Trophoblast cell (in vitro differentiated cells and primary cell): ENCODE data around the gene SPRR2F.
"Not testable (repeated sequence)": the region's sequence is repeated elsewhere in the genome, so short reads cannot be mapped to it uniquely, and the experiment has no call there.

Experiments used
- DNase-seq, 2 donors: peaks; one replicate each; pipeline ENCODE4 v3.0.0-alpha.2; 2016
- H2AFZ ChIP-seq: 2 replicates; pipeline ENCODE4 v1.6.1; 2013; ENCODE audit warnings: low read length, moderate library complexity, mild to moderate bottlenecking; ENCODE audit not compliant: insufficient read depth, poor library complexity
- H2AK5ac ChIP-seq: 2 replicates; pipeline ENCODE4 v1.6.1; 2013; ENCODE audit warnings: mild to moderate bottlenecking, low read length
- H2BK120ac ChIP-seq: 2 replicates; pipeline ENCODE4 v1.6.1; 2013; ENCODE audit warnings: low read length, mild to moderate bottlenecking, moderate library complexity; ENCODE audit not compliant: insufficient read depth, poor library complexity
- H2BK12ac ChIP-seq: 2 replicates; pipeline ENCODE4 v1.6.1; 2013; ENCODE audit warnings: mild to moderate bottlenecking, low read length, moderate library complexity
- H2BK5ac ChIP-seq: 2 replicates; pipeline ENCODE4 v1.6.1; 2013; ENCODE audit warnings: low read length, low read depth, moderate library complexity, mild to moderate bottlenecking; ENCODE audit not compliant: poor library complexity
- H3K14ac ChIP-seq: 2 replicates; pipeline ENCODE4 v1.6.1; 2013; ENCODE audit warnings: mild to moderate bottlenecking, low read length
- H3K18ac ChIP-seq: 2 replicates; pipeline ENCODE4 v1.6.1; 2013; ENCODE audit warnings: mild to moderate bottlenecking, low read length
- H3K23ac ChIP-seq: 2 replicates; pipeline ENCODE4 v1.6.1; 2013; ENCODE audit warnings: low read length
- H3K27ac ChIP-seq: 2 replicates; pipeline ENCODE4 v1.5.1; 2013; ENCODE audit warnings: low read depth, mild to moderate bottlenecking, inconsistent platforms, low read length, moderate library complexity
- H3K27me3 ChIP-seq: 2 replicates; pipeline ENCODE4 v1.6.1; 2013; ENCODE audit warnings: inconsistent platforms, mild to moderate bottlenecking, low read length, moderate library complexity; ENCODE audit not compliant: insufficient read depth
- H3K36me3 ChIP-seq, 2 experiments: 1 replicate in 1 of 2; 2 replicates in 1 of 2; pipeline ENCODE4 v1.6.1; 2013; ENCODE audit warnings: low read length in 2 of 2, mild to moderate bottlenecking in 2 of 2, moderate library complexity in 1 of 2; ENCODE audit not compliant: insufficient read depth in 2 of 2, control insufficient read depth in 1 of 2
- H3K4ac ChIP-seq: 2 replicates; pipeline ENCODE4 v1.6.1; 2013; ENCODE audit warnings: low read depth, mild to moderate bottlenecking, low read length, moderate library complexity
- H3K4me1 ChIP-seq, 2 experiments: 1 replicate in 1 of 2; 2 replicates in 1 of 2; pipeline ENCODE4 v1.6.1; 2013; ENCODE audit warnings: low read length in 2 of 2, mild to moderate bottlenecking in 2 of 2, moderate library complexity in 1 of 2; ENCODE audit not compliant: insufficient read depth in 2 of 2, control insufficient read depth in 1 of 2
- H3K4me2 ChIP-seq: 2 replicates; pipeline ENCODE4 v1.6.1; 2013; ENCODE audit warnings: inconsistent platforms, mild to moderate bottlenecking, low read length, moderate library complexity
- H3K4me3 ChIP-seq: 2 replicates; pipeline ENCODE4 v1.5.1; 2013; ENCODE audit warnings: mild to moderate bottlenecking, low read depth, low read length, inconsistent platforms
- H3K79me1 ChIP-seq: one replicate; pipeline ENCODE4 v1.6.1; 2013; ENCODE audit warnings: low read length
- H3K79me2 ChIP-seq: 2 replicates; pipeline ENCODE4 v1.6.1; 2013; ENCODE audit warnings: low read length, mild to moderate bottlenecking; ENCODE audit not compliant: control insufficient read depth, insufficient read depth, poor library complexity
- H3K9ac ChIP-seq: 2 replicates; pipeline ENCODE4 v1.6.1; 2013; ENCODE audit warnings: mild to moderate bottlenecking, low read length
- H3K9me3 ChIP-seq: 2 replicates; pipeline ENCODE4 v1.6.1; 2013; ENCODE audit warnings: low read depth, mild to moderate bottlenecking, control low read depth, inconsistent platforms, low read length; ENCODE audit not compliant: insufficient read depth
- H4K12ac ChIP-seq: 2 replicates; pipeline ENCODE4 v1.6.1; 2013; ENCODE audit warnings: low read depth, mild to moderate bottlenecking, low read length, moderate library complexity
- H4K8ac ChIP-seq: 2 replicates; pipeline ENCODE4 v1.6.1; 2013; ENCODE audit warnings: low read depth, mild to moderate bottlenecking, low read length, moderate library complexity
- H4K91ac ChIP-seq: one replicate; pipeline ENCODE4 v1.6.1; 2013; ENCODE audit warnings: low read depth, mild to moderate bottlenecking, low read length, moderate library complexity
- WGBS: extraction: QIAGEN DNeasy Blood & Tissue Kit; methylation state at CpG from one replicate; pipeline ENCODE4 v1.1.7; 2013; ENCODE audit warnings: missing lambda C conversion rate; ENCODE audit not compliant: insufficient read length, insufficient coverage; ENCODE audit errors: extremely low coverage; 5-methylcytosine and 5-hydroxymethylcytosine counted together

The SPRR2F gene

DNA sequence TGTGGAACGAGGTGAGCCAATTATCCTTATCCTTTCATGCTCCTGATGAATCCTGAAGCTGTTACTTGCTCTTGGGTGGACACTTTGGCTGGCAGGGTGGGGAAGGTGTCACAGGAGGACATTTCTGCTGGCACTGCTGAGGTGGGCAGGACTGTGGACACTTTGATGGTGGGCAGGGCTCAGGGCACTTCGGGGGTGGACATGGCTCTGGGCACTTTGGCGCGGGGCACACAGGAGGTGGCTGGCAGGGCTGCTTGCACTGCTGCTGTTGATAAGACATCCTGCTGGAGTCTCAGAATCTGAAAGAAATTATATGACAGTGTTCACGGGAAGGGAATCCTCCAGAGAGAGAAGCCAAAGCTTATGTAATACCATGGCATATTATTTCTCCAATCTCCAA lies 862 bp downstream of the SPRR2F start:
- DNase-seq, result not testable (repeated sequence)
- no CpG with 5 or more reads among the region's 5 CpGs for WGBS

DNA sequence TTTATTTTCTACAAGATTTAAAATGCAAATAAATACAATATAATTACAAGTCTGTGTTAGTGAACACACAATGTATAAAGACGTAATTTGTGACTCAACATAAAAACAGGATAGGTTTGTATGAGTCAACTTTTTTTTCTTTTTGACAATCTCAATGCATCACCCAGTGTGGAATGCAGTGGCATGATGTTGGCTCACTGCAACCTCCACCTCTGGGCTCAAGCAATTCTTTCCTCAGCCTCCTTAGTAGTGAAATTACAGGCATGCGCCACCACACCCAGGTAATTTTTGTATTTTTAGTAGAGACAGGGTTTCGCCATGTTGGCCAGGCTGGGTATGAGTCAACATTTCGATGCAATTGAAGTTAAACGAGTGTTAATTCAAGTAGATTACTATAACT lies 13.1 kb downstream of the SPRR2F start:
- Histone ChIP-seq H3K18ac (no peak overlapping the region), H3K14ac (no peak overlapping the region), H4K91ac (no peak overlapping the region), H2AK5ac (no peak overlapping the region), H2AFZ (no peak overlapping the region), H3K4ac (no peak overlapping the region), H2BK12ac (no peak overlapping the region), H3K4me1 (no peaks in the 10 kb centered on the region), H2BK5ac (no peak overlapping the region), H3K4me2 (no peak overlapping the region), H3K4me3 (no peak overlapping the region), H3K79me1 (no peaks in the 10 kb centered on the region), H3K36me3 (no peaks in the 10 kb centered on the region), H3K27ac (no peak overlapping the region), H4K12ac (no peak overlapping the region), H3K27me3 (no peaks in the 10 kb centered on the region), H3K9ac (no peak overlapping the region), H3K79me2 (no peaks in the 10 kb centered on the region), H4K8ac (no peak overlapping the region), H3K23ac (no peak overlapping the region), H2BK120ac (no peak overlapping the region), H3K9me3 (no peaks in the 10 kb centered on the region)
- no CpG with 5 or more reads among the region's 5 CpGs for WGBS
- peak; percentile 85 to 93 for DNase-seq

More for the DNA sequence above, 862 bp downstream of the SPRR2F start:
- H3K9ac ChIP-seq, H3K4me2 ChIP-seq, H4K12ac ChIP-seq, H2BK5ac ChIP-seq, H3K4ac ChIP-seq, H3K9me3 ChIP-seq, H3K27ac ChIP-seq, H3K36me3 ChIP-seq, H3K79me1 ChIP-seq, H4K91ac ChIP-seq, H3K4me1 ChIP-seq, H2AFZ ChIP-seq, H3K23ac ChIP-seq, H3K18ac ChIP-seq, H3K4me3 ChIP-seq, H4K8ac ChIP-seq, H3K27me3 ChIP-seq, H2AK5ac ChIP-seq, H3K14ac ChIP-seq, H3K79me2 ChIP-seq, H2BK12ac ChIP-seq, H2BK120ac ChIP-seq: not testable (repeated sequence)

DNA sequence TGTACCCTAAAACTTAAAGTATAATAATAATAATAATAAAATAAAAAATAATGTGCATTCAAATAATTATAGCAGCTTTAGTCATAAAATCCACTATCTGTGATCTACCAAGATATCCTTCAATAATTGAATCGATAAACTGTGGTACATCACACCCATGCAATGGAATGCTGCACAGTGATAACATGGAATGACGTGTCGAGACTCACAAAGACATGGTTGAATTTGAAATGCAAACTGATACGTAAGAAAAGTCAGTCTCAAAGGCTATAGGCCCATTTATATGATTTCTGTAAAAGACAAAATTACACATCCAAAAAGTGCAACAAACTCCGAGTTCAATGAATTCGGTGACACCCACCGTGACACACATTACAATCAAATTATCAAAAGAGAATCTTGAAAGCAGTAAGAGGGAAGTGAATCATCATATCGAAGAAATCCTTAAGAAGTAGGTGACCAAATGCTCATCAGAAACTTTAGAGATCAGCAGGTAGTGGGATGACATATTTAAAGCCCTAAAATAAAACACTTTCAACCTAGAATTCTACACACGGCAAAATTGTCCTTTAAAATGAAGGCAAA lies 13.8 kb downstream of the SPRR2F start:
- H3K4me2 ChIP-seq, result no peak overlapping the region
- H2AK5ac ChIP-seq, result no peak overlapping the region
- H3K27me3 ChIP-seq, result no peaks in the 10 kb centered on the region
- no peak overlapping the region for H3K14ac ChIP-seq
- H4K91ac ChIP-seq, result no peak overlapping the region
- no peak overlapping the region for H3K18ac ChIP-seq
- H3K9me3 ChIP-seq, result no peaks in the 10 kb centered on the region
- no peak overlapping the region for H2BK5ac ChIP-seq
- no CpG with 5 or more reads among the region's 9 CpGs for whole genome bisulfite sequencing
- H3K79me1 ChIP-seq, result no peaks in the 10 kb centered on the region
- H3K4me1 ChIP-seq, result no peaks in the 10 kb centered on the region
- no peaks in the 10 kb centered on the region for H3K79me2 ChIP-seq
- H2BK120ac ChIP-seq, result no peak overlapping the region
- no peak overlapping the region for H2BK12ac ChIP-seq
- no peaks in the 10 kb centered on the region for H3K36me3 ChIP-seq
- H3K4me3 ChIP-seq, result no peak overlapping the region
- no peak overlapping the region for H3K23ac ChIP-seq
- no peak overlapping the region for H3K4ac ChIP-seq
- no peak overlapping the region for H4K8ac ChIP-seq
- peak in 1 of 2 donors; percentile 12 for DNase-seq
- H3K27ac ChIP-seq, result no peak overlapping the region
- no peak overlapping the region for H3K9ac ChIP-seq
- no peak overlapping the region for H2AFZ ChIP-seq
- no peak overlapping the region for H4K12ac ChIP-seq

DNA sequence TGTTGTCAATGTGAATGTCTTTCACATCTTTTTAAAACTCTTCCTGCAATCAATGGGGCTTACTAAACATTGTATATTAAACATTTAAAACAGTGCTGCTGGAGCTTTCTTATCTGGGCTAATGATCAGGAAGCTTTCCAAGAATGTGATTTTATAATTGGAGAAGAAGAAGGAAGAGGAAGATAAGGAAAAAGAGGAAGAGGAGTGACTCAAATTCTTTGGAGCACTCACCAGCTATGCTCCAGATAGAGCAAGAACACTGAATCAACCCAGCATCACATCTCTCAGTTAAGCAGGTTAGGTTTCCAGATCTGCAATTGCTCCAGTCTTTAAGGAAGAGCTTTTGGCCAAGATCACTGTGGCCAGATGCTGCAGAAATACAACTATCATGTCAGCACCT lies 17.6 kb downstream of the SPRR2F start:
- no peak for DNase-seq
- Histone ChIP-seq H3K4ac (no peak overlapping the region), H3K36me3 (no peaks in the 10 kb centered on the region), H3K9me3 (no peaks in the 10 kb centered on the region), H3K23ac (no peak overlapping the region), H3K4me2 (no peak overlapping the region), H3K14ac (no peak overlapping the region), H2AK5ac (no peak overlapping the region), H3K79me2 (no peaks in the 10 kb centered on the region), H3K27ac (no peak overlapping the region), H2AFZ (no peak overlapping the region), H3K18ac (no peak overlapping the region), H4K12ac (no peak overlapping the region), H2BK120ac (no peak overlapping the region), H2BK5ac (no peak overlapping the region), H4K8ac (no peak overlapping the region), H3K79me1 (no peaks in the 10 kb centered on the region), H3K9ac (no peak overlapping the region), H3K4me3 (no peak overlapping the region), H3K27me3 (no peaks in the 10 kb centered on the region), H2BK12ac (no peak overlapping the region), H3K4me1 (no peaks in the 10 kb centered on the region), H4K91ac (no peak overlapping the region)
